ENCODE measurements around the gene SAP25. TPM values are rescaled to one million over a fixed set of nuclear protein-coding genes. Genes with fewer than 3 reads are reported as not detected.

The SAP25 gene
- total RNA-seq, 1 donor from 2014 or later, result 2.9 TPM

- Histone ChIP-seq H3K27ac (no peak overlapping the region), H3K4me3 (no peak overlapping the region), H3K36me3 (no peaks in the 10 kb centered on the region), H3K9me3 (no peaks in the 10 kb centered on the region), H3K27me3 (no peaks in the 10 kb centered on the region), H3K4me1 (peaks cover 8% of the 10 kb centered on the region)
- intact Hi-C loops (cut with DNase I), result no loop called here
- TF ChIP-seq POLR2A (IDR thresholded peaks at IDR 0.05) (no peak), POLR2AphosphoS5 (IDR thresholded peaks at IDR 0.05; ENCODE audit: insufficient read depth in 1 of 2, low read depth in 1 of 2) (no peak)
- no peak for DNase-seq (ENCODE audit: extremely low spot score in 2 of 2)
Measured at GRCh38 chr7:100598425-100598824, 24.7 kb upstream of the SAP25 start.

- no peak overlapping the region for H3K27ac ChIP-seq
- intact Hi-C loops (cut with DNase I), result no loop called here
- DNase-seq (ENCODE audit: extremely low spot score in 2 of 2), result no peak
- no peaks in the 10 kb centered on the region for H3K9me3 ChIP-seq
- H3K27me3 ChIP-seq, result no peaks in the 10 kb centered on the region
- peaks cover 5% of the 10 kb centered on the region for H3K4me1 ChIP-seq
- TF ChIP-seq, protein P1, sequence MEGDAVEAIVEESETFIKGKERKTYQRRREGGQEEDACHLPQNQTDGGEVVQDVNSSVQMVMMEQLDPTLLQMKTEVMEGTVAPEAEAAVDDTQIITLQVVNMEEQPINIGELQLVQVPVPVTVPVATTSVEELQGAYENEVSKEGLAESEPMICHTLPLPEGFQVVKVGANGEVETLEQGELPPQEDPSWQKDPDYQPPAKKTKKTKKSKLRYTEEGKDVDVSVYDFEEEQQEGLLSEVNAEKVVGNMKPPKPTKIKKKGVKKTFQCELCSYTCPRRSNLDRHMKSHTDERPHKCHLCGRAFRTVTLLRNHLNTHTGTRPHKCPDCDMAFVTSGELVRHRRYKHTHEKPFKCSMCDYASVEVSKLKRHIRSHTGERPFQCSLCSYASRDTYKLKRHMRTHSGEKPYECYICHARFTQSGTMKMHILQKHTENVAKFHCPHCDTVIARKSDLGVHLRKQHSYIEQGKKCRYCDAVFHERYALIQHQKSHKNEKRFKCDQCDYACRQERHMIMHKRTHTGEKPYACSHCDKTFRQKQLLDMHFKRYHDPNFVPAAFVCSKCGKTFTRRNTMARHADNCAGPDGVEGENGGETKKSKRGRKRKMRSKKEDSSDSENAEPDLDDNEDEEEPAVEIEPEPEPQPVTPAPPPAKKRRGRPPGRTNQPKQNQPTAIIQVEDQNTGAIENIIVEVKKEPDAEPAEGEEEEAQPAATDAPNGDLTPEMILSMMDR (IDR thresholded peaks at IDR 0.05), result no peak
- no peak for TF ChIP-seq POLR2A (IDR thresholded peaks at IDR 0.05)
- TF ChIP-seq POLR2AphosphoS5 (IDR thresholded peaks at IDR 0.05; ENCODE audit: insufficient read depth in 1 of 2, low read depth in 1 of 2), result no peak
- no peaks in the 10 kb centered on the region for H3K36me3 ChIP-seq
- no peak overlapping the region for H3K4me3 ChIP-seq
Measured at GRCh38 chr7:100595188-100595587, 21.5 kb upstream of the SAP25 start.

- H3K4me1 ChIP-seq, result peaks cover 19% of the 10 kb centered on the region
- H3K27me3 ChIP-seq, result no peaks in the 10 kb centered on the region
- TF ChIP-seq POLR2A (IDR thresholded peaks at IDR 0.05), result no peak
- no peak for TF ChIP-seq POLR2AphosphoS5 (IDR thresholded peaks at IDR 0.05; ENCODE audit: insufficient read depth in 1 of 2, low read depth in 1 of 2)
- TF ChIP-seq, protein P1 (IDR thresholded peaks at IDR 0.05), result no peak
- no peak overlapping the region for H3K4me3 ChIP-seq
- H3K27ac ChIP-seq, result no peak overlapping the region
- no peak for DNase-seq (ENCODE audit: extremely low spot score in 2 of 2)
- intact Hi-C loops (cut with DNase I), result no loop called here
- no peaks in the 10 kb centered on the region for H3K9me3 ChIP-seq
- no peaks in the 10 kb centered on the region for H3K36me3 ChIP-seq
Measured at GRCh38 chr7:100591596-100591995, 17.9 kb upstream of the SAP25 start.

DNA sequence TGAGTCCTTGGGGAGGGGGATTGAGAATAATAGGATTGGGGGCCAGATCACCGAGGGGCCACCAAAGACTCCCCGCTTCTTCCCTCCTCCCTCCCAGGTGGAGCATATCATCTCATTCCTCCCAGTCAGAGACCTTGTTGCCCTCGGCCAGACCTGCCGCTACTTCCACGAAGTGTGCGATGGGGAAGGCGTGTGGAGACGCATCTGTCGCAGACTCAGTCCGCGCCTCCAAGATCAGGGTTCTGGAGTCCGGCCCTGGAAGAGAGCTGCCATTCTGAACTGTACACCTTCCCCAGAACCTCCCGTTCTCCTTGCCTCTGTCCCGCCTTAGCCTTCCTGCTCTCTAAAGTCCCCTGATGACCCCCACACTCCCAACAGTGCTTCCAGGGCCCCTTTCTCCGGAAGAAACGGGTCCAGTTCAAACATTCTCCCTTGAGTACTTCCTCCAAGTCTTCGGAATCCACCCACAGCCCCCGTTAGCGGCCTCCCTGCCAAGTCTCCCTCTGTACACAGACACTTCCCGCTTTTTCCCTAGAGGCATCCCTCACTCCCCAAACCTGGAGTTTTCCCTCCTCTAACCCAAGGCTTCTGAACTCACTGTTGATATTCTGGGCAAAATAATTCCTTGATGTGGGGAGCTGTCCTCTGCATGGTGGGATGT lies 16.5 kb upstream of the SAP25 start:
- H3K27me3 ChIP-seq, result no peaks in the 10 kb centered on the region
- H3K27ac ChIP-seq, result peak overlapping the region; percentile 54
- no peaks in the 10 kb centered on the region for H3K36me3 ChIP-seq
- peaks cover 22% of the 10 kb centered on the region for H3K4me1 ChIP-seq
- intact Hi-C loops (cut with DNase I), result no loop called here
- no peaks in the 10 kb centered on the region for H3K9me3 ChIP-seq
- DNase-seq (ENCODE audit: extremely low spot score in 2 of 2), result no peak
- peak overlapping the region in 1 of 2 donors; percentile 16 for H3K4me3 ChIP-seq
- peak in 1 of 2 donors; percentile 21 for TF ChIP-seq POLR2AphosphoS5 (IDR thresholded peaks at IDR 0.05; ENCODE audit: insufficient read depth in 1 of 2, low read depth in 1 of 2)
- no peak for TF ChIP-seq POLR2A (IDR thresholded peaks at IDR 0.05)

DNA sequence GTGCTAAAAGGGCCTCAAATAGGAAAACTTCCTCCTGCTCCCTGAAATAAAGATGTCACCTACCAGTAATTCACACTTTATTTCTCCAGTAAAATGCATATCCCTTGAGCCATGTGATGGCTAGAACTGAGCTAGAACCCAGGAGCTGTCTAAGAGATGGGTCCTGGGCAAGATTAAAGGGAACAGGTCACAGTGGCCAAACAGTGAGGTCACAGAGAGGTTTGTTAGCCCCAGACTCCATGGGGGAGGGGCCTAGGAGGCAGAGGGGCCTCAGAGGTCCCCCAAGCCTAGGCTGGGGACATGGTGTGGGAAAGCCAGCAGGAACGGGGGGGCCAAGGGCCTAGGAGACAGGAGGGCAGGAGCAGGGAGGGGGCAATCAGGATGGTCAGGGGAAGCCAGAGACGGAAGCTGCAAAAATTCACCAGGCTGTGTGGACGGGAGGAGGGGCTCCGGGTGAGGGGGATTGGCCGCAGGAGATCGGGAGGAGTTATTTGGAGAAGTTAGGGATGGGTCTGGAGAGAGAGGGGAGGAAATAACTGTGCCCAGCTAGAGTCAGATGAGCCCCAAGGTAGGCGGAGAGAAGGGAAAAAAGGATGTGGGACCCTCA lies 15.7 kb upstream of the SAP25 start:
- peaks cover 30% of the 10 kb centered on the region for H3K4me1 ChIP-seq
- intact Hi-C loops (cut with DNase I), result loop anchor here (5.0 kb wide), 1 partner anchor 83 kb away; the partner anchor contains the start of gene GNB2
- TF ChIP-seq POLR2A (IDR thresholded peaks at IDR 0.05), result no peak
- TF ChIP-seq POLR2AphosphoS5 (IDR thresholded peaks at IDR 0.05; ENCODE audit: insufficient read depth in 1 of 2, low read depth in 1 of 2), result peak in 1 of 2 donors; percentile 6
- TF ChIP-seq, protein P1 (IDR thresholded peaks at IDR 0.05), result no peak
- H3K36me3 ChIP-seq, result no peaks in the 10 kb centered on the region
- no peak for DNase-seq (ENCODE audit: extremely low spot score in 2 of 2)
- H3K4me3 ChIP-seq, result peak overlapping the region in 1 of 2 donors; percentile 16
- H3K27ac ChIP-seq, result peak overlapping the region; percentile 54
- H3K9me3 ChIP-seq, result no peaks in the 10 kb centered on the region
- no peaks in the 10 kb centered on the region for H3K27me3 ChIP-seq

GRCh38 chr7:100588438-100588837 lies 14.7 kb upstream of the SAP25 start:
- TF ChIP-seq, protein P1 (IDR thresholded peaks at IDR 0.05), result no peak
- TF ChIP-seq POLR2AphosphoS5 (IDR thresholded peaks at IDR 0.05; ENCODE audit: insufficient read depth in 1 of 2, low read depth in 1 of 2), result no peak
- TF ChIP-seq POLR2A (IDR thresholded peaks at IDR 0.05), result no peak
- H3K4me3 ChIP-seq, result no peak overlapping the region
- H3K36me3 ChIP-seq, result no peaks in the 10 kb centered on the region
- no peaks in the 10 kb centered on the region for H3K27me3 ChIP-seq
- intact Hi-C loops (cut with DNase I), result loop anchor here (5.0 kb wide), 1 partner anchor 84 kb away; the partner anchor contains the start of gene GNB2
- H3K27ac ChIP-seq, result no peak overlapping the region
- no peak for DNase-seq (ENCODE audit: extremely low spot score in 2 of 2)
- H3K4me1 ChIP-seq, result peaks cover 40% of the 10 kb centered on the region
- H3K9me3 ChIP-seq, result no peaks in the 10 kb centered on the region
